Kasumi-1 (cell line): ENCODE measurements around the gene BFSP1.

Experiments
- DNase-seq, 2 experiments: peaks; one replicate each; lab custom pipeline; 2025; lab: John Stamatoyannopoulos, UW

BFSP1 gene

DNA sequence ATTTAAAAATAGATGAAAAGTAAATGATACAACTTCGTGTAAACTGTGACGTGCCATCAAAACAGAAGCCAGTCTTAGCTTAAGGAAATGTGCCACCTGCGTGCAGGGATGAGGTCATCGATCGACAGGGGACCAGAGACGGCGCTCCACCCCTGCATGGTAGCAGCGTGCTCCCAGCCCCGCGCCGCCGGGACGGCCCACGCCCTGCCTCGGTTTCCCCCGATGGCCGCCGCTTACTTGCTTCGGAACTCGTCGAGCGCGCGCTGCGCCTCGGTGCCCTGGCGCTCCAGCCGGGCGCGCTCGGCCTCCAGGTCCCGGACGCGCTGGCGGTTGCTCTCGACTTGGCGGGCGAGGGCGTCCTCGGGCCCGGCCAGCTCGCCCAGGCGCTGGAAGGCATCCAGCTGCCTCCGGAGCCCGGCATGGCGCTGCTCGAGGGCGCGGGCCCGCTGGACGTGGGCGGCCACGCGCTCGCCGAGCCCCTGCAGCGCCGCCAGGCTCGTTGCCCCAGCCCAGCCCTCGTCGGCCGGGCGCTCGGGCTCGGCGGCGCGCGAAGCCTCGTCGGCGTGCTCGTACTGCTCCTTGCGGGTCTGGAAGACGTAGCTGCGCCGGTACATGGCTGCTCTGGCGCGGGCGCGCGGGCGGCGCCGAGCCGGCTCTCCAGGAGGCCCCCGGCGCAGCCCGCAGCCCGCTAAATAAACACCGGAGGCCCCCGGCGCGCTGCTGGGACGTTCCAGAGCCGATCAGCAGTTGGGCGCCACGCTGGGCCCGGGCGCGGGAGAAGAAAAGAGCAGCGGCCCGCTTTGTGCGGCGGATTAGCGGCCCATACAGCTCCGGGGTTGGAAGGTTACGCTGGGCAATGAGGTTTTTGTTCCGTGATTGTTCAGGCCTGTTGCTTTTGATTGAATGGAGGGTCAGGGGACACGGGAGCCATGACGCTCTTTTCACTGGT is at the start of gene BFSP1:
Gene BFSP1, minus strand, starts transcription at position 664 of the 949 bp plus-strand sequence. Its CDS starts 50 bp downstream, at position 614.
- DNase-seq: peak; percentile 25 to 36

DNA sequence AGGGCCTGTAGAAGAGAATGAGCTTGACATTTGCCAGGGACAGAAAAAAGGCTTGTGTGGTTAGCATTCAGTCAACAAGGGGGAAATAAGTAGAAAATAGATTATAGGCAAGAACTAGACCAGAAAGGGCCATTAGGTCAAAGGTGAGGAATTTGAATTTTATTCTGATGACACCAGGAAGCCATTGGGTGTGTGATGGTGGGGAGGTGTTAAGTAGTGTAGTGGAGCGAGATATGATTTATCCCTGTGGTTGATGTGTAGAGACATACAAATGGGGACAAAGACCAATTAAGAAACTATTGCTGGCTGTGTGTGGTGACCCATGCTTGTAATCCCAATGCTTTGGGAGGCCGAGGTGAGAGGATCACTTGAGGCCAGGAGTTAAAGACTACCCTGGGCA is 49.7 kb upstream of the BFSP1 start:
- no peak for DNase-seq

DNA sequence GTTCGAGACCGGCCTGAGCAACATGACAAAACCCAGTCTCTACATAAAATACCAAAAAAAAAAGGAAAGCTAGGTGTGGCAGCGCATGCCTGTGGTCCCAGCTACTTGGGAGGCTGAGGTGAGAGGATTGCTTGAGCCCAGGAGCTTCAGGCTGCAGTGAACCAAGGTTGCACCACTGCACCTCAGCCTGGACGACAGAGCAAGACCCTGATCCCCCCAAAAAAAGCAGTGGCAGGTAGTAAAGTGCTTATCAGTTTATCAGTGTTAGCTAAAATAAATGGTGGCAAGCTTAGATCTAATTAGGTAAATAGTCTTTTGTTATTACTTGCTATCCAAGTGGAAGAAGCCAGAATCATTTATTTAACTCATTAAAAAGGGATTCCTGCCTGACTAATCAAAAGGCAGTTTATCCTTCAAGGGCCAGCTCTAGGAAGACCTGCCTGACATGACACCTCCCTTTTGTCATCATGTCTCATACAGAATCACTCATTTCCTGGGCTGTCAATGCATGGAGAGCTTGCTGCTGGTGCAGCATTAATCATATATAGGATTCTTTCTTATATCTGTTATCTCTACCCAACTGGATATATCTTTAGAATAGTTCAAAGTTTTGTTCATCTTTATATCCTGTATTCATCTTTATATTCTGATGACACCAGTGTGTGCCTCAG is 48.3 kb upstream of the BFSP1 start:
- no peak for DNase-seq

DNA sequence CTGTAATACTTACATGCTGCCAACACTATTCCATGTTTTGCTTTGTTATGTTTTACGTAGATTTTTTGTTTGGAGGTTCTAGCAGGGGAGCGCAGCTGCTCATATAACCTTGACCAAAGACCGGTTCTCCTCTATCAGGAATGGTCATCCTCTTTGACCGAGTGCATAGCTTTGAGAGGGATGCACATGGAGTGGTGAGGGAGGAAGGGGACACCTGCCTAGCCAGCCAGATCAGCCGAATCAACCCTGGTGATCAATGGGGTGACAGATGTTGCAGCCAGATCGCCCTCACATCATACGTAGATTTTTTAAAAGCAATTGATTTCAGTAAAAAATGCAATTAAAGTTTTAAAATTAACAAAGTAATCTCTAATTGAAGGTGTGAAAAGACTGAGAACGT is 45.0 kb upstream of the BFSP1 start:
- DNase-seq: no peak

DNA sequence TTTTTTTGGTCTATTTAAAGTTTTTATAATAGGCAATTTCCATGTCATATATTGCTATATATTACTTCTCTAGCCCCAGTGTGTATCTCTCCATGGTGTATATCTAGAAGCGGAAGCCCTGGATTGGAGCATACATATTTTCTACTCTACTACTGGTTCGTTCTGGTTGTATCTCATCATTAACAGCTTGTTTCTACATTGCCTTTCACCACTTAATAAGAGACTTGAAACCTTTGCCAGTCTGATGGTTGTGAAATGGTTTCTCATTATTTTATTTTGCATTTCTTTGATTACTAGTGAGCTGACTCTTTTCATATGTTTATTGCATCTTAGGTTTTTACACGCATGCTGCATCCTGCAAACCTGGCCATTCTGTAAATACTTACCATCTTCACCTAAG is 42.3 kb upstream of the BFSP1 start:
- DNase-seq: no peak

DNA sequence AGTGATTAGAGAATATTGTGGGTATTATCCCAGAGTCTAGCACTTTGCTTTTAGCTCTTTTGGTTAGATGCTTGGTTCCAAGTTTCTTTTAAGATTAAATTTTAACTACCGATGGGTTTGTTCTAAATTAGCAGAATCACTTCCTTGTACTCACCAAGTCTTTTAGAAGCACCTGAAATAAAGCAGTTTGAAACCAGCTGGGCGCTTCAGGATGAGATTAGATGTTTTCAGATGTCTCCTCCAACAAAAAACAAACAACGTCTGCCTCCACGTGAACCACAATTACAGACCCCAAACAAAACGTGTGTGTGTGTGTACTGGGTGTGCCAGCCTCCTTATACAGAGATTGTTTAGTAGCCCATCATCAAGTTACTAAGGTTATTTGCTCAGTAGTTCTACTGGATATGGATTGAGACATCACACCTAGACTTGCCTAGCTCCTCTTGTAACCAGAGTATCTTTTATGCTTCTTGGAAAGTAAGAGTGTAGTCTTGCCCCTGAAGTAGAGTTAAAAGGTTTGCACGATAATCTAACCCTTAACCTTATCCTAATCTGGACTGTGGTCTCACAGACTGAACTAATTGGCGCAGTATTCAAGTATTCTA is 41.0 kb upstream of the BFSP1 start:
- DNase-seq: no peak

DNA sequence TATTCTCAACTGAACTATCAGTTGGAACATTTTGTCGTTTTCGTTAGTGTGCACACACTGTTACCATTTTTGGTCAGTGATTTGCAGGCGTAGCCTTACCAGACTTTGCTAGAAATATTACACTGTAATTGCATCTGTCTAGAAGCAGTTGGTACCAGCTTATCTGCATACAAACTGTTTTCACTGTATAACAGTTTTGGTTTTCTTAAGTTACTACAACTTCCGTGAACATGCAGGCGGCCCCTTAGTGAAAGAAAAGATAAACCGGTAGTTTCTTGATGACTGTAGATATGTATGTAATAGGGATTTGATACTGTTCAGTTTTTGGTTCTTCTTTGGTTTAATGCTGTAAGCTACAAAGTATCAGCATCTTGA is 40.0 kb upstream of the BFSP1 start:
- DNase-seq: no peak

DNA sequence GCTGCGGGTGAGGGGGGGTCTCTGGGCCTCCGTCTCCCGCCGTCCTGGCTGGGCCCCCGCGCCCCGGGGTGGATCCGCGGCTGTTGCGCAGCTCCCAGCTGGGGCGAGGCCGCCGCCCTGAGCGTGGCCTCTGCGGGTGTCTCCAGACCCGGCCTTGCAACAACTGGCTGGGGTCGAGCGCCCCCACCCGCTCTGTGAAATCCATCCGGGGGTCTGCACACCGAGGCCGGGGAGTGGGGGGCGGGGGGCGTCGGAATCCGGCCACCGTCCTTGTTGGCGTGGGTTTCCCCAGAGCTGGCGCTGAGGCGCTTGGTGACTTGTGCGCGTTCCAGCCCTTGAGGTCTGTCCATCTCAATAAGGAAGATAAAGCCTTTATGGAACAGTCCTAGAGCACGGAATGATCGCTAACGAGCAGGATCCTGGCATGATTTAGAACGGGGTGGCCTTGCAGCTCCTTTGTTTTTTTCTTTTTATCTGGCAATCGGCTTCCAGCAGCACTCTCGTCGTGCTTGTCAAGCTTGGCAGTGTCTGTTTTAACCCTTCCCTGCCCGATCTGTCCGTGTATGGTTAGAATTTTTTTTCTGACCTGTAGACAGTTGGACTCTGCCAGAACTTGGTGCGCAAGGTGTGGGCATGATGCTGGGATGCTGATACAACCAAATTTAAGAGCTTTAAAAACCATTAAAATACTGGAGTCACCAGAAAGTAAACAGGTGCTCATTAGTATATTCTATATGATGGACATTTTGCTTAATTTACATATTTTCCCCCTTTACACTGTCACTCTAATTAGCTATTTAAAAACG is 39.4 kb upstream of the BFSP1 start:
- DNase-seq: peak; percentile 38 to 46

DNA sequence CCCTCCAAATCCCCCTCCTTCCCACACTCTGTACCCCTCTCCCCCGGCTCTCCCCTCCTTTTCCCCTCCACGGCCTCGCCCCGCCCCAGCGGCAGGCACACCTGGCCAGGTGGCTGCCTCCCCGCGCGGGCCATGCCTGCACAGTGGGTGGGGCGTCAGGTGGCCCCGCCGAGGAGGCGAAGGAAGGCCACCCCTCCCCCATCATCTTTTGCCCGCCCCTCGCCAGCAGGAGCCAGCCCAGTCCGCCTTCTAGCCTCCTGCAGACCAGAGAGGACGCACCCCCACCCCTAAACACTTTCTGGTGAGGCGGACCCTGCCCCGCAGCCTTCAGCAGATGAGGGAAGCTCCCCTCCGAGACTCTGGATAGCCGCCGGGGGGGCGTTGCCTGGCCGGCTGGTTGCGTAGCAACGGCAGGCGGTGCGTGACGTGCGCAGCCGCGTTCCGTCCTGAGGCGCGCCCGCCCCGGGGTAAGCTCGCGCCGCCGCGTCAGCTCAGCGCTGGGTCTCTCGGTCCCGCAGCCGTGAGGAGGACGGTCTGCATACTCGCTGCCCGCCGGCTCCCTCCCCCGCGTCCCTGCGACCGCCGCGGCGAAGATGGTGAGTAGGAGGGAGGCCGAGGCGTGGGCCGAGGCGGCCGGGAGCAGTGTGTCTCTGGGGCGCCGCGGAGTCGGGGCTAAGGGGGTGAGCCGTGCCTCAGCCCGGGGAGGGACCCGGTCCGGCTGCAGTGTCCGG is 38.6 kb upstream of the BFSP1 start, which contains the start of gene DSTN:
Gene DSTN, plus strand, starts transcription at position 460 of the 731 bp plus-strand sequence. Its CDS starts 134 bp downstream, at position 594.
- peak; percentile 69 to 78 for DNase-seq

DNA sequence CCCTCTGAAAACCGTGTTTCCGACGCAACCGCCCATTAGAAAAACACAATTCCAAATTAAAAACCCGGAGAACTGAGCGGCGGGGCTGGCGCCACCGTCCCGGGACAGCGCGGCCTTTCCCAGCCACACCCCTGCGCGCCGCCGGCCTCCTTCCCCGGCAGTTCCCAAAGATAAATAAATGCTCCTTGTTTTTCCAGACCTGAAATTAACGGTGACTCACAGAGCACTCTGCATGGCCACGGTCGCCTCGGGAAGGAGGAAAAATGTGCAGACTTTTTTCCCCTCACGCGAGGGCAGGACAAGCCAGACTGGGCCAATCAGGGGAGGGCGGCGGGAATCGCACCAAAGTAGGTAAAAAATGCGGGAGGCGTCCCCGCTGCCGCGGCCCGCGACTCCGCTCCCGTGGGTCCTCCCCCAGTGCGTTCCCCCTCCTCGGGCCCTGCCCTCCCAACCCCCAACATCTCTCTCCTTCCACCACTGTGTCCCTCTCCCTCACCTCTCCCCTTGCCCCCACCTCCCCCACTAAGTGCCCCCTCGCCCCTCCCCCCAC is 37.9 kb upstream of the BFSP1 start:
- peak in 1 of 2 experiments; percentile 15 for DNase-seq

DNA sequence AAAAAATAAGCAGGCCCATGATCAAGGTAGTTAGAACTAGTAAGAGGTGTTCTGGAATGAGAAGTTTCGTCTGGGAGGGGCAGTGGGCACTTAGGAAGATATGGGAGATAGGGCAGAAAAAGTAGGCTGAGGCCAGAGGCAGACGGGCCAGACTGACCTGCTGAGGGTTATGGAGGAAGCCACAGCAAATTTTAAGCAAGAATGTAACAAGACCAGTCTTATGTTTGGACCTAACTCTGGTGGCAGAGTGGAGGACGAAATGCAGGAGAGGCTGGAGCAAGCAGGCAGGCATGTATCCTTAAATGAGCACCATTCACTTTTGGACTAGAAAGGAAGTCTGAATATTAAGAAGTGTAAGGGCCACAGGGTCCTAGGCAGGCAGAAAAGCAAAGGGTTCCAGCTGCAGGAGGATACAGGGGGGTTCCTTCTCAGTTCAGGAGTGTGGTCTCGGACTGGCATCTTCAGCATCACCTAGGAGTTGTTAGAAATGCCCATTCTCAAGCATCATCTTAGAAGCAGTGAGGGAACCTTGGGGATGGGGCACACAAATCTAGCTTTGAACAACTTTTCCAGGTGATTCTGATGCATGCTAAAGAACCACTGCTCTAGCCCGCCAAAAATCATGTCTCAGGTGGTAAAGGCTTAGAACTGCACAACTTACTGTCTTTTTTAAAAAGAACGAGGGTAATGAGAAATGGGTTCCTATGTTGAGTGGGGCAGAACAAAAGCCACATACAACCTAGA is 37.0 kb upstream of the BFSP1 start:
- DNase-seq: peak in 1 of 2 experiments; percentile 12

DNA sequence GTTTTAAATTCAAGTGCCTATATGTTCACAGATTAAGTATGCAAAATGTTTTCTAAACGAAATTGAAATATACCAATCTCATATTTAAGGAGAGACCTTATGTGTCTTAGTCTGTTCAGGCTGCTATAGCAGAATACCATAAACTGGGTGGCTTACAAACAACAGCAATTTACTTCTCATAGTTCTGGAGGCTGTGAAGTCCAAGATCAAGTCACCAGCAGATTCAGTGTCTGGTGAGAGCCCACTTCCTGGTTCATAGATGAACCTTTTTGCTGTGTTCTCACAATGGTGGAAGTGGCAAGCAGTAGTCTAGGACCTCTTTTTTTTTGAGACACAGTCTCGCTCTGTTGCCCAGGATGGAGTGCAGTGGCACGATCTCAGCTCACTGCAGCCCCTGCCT is 35.2 kb upstream of the BFSP1 start:
- no peak for DNase-seq

DNA sequence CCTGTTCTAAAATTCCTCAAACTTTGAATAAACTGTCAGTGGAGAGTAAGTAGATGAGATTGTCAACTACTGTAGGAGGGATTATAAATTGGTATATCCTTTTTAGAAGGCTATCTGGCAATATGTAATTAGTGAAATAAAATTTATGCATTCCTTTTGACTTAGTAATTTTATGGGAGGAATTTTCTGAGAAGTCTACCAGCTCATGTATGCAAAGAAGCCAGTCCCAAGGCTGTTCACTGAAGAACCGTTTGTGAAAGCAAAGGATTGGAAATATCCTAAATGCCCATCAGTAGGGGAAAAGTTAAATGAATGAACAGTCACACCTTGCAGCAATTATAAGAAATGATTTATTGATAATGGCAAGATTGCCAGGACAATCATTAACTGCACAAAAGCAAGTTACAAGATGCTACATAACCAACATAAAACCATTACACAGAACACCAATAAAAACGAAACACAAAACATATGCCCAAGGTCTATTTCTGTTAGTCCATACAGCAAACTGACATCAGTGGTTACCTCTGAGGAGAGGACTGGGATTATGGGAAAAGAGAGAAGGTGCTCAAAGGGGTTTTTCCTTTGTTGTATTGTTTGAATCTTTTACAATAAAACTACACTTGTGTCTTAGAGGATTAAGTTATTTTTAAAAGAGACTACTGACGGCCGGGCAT is 34.1 kb upstream of the BFSP1 start:
- no peak for DNase-seq

DNA sequence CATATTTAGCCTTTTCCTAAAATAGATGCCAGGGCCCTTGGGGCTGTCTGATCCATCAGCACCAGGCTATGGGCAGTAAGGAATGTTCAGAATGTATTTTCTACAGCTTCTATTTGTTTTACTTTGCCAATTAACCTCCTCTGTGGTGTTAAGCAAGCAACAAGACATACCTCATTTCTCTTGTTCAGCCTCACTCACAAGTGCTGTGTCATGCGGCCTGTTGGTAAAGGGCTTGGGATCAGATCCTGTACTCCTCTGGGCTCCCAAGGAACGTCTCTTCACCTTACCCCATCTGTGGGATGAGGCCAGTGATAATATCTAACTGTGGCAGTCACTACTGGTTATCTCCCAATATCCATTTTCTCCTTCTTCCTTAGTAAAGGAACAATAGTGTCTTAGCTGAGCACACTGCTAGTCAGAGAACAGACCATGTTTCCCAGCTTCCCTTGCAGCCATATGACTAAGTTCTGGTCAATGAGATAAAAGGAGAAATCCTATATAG is 31.7 kb upstream of the BFSP1 start:
- no peak for DNase-seq

DNA sequence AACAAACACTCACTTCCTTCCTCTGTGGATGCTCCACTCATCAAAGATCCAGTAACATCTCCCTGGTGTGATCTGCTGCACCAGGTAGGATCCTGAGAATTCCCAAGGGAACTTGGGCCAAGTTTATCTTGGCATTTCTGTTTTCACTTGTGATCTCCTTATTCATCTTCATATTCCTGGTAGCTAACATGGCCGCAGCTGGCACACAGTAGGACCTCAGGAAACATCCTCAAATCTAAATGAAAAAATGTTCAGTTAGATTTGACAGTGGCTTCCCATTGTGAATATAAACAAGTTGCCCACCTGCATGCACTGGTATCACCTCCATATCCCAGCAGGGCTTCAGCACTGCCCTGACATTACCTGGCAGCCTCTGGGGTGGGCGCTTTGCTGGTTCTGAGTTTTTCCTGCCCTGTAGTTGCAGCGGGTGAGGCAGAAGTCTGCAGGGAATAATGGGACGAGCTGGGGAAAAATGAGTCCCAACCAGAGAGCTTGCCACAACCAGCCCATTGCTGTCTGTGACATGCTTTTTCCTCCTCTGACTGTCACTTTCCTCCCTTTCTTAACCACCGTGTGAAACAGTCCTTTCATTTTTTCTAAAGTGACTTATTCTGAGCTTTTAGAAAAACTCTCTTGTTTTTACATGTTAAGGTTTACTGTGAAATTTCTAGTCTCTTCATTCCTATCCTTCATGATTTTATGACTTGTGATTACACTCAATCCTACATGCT is 29.3 kb upstream of the BFSP1 start:
- no peak for DNase-seq

DNA sequence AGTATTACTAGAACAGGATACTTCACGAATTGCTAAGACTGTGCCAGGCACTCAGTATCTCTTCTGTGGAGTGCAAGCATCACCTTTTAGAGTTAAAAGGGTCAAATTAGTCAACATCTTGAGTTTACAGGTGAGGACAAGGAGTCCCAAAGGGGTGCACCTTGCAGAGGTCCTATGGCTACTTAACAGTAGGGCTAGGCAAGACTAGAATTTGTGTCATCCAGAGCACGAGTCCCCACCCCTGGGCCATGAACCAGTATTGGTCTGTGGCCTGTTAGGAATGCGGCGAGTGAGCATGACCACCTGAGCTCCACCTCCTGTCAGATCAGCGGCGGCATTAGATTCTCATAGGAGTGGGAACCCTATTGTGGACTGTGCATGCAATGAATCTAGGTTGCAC is 28.2 kb upstream of the BFSP1 start:
- DNase-seq: no peak

DNA sequence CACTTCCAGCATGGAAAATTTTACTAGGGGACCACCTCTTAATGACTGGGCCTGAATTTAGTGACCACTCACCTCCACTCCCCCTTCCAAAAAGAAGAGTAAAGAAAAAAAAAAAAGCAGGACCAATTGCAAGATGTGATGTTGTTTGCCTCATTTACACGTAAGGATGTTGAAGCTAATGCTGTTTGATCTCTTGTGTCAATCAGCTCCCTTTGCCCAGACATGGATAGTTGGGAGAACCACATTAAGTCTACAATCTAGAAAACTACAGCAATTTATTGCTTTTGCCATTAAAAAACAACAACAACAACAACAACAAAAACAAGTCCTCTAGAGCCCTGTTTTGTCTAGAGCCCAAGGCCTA is 27.7 kb upstream of the BFSP1 start:
- DNase-seq: no peak

DNA sequence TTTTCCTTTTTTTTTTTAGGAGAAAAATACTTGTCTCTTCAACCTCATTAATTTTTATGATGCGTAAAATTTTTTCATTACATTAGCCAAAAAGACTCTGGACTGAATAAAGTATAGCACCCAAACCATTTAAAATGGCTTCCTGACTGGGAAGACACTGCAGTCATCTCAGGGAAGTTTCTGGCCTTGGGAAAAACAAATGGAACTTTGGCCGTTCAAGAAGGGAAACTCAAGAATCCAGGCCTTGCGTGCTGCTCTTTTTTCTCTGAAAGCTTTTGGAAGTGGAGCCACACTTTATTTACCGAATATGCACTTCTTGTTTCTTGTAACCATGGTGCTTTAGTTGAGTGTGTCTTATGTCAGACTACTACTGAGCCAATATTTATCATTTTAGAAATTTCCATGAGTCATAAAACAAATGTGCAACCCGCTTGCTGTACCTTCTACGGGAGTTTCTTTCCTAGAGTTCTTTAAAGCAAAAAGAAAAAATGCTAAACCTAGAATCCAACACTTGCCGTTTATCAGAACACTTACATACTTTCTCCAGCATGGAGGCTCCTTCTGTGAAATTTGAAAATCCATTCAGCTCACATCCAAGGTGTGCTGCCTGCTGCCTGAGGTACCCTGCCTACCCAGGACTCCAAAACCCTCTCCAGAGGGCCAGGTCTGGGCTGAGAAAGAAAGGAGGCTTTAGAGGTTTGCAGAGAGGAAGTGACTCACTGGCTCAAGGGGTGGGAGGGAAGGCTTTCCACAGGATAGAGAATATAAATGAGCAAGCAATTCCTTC is 27.2 kb upstream of the BFSP1 start:
- DNase-seq: peak; percentile 60 to 65
